GM18858 (cell line): ENCODE measurements around the gene SUGCT.
"Not testable (repeated sequence)": the region's sequence is repeated elsewhere in the genome, so short reads cannot be mapped to it uniquely, and the experiment has no call there.

Experiments used
- ATAC-seq: cut with Tn5 transposase; IDR thresholded peaks from one replicate; pipeline ENCODE4 v1.9.1; 2021; ENCODE audit not compliant: unreplicated experiment

SUGCT gene

DNA sequence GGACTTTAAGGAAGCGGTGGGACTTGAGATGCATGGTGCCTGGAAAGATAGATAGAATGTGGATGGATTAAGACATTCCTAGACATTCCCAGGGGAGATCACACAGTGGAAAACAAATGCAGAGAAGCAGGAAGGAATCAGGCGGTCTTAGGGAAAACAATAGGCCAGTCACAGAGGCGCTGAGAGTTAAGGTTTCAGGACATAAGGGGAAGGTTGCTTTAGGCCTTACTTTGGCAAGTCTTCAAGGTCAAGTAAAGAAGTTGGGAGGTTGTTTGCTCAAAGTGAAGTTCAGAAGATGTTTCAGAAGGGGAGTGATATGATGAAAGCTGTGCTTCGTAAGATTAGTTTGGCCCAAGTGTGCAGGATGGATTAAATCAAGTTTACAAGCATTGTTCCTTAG is 109.4 kb downstream of the SUGCT start:
- ATAC-seq = no peak

DNA sequence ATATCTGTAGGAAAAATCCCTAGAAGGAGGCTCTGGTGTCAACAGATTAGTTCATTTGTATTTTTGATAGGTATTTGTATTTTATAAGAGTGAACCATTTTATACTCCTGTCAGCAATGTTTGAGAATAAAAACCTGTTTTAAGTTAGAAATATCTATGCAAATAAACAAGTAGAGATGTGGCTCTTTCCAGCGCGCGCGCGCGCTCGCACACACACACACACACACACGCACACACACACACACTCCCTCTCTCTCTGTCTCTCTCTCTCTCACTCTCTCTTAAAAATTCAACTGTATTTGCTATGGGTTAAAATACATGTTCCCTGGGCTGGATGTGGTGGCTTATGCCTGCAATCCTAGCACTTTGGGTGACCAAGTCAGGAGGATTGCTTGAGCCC is 113.9 kb downstream of the SUGCT start:
- ATAC-seq = no peak

GRCh38 chr7:40253444-40253843 is 118.6 kb downstream of the SUGCT start:
- not testable (repeated sequence) for ATAC-seq

- ATAC-seq = no peak
These were observed 129.1 kb downstream of the SUGCT start for GRCh38 chr7:40263752-40264390.

DNA sequence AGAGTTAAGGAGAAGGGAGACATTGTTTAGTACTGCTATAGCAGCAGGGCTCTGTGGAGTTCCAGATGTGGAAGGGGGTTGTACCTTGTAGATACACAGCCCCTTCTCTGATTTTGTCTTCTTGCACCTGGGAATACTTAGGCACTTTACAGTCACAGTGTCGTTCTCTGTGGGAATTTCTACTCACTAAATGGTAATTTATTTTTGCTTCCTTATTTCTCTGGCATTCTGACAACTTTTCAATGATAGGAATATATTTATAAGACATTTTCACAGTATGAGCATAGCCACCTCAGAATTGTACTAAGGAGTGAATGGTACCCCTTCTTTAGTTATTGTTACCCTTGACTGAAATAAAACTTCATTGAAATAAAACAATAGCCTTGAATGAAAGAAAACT is 132.8 kb downstream of the SUGCT start:
- ATAC-seq = no peak

DNA sequence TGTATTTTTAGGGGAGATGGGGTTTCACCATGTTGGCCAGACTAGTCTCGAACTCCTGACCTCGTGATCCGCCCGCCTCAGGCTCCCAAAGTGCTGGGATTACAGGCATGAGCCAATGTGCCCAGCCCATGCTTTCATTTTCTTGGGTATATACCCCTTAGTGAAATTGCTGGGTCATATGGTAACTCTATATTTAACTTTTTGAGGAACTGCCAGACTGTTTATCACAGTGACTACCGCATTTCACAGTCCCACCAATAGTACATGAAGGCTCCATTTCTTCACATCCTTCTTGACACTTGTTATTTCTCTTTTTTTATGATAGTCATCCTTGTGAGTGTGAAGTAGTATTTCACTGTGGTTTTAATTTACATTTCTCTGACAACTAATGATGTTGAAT is 134.0 kb downstream of the SUGCT start:
- ATAC-seq = not testable (repeated sequence)

GRCh38 chr7:40276061-40276460 is 141.3 kb downstream of the SUGCT start:
- no peak for ATAC-seq

DNA sequence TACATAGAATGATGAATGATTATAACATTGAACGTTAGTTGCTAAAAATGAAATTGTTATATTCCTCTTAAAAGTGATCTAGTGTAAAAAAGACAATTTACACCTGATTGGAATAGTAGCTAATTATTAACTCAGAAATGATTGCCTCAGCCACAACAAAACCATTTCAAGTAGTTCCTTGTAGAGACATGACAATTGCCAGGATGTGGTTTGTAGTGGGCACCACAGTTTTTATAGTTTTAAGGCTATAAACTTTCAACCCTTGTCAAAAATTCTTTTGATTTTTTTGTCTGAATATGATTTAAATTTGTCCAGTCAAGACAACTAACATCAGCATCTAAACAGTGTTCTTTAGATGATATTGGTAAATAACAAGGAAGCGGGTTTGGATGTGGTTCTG is 145.2 kb downstream of the SUGCT start:
- no peak for ATAC-seq

GRCh38 chr7:40282858-40283257 is 148.1 kb downstream of the SUGCT start:
- no peak for ATAC-seq

DNA sequence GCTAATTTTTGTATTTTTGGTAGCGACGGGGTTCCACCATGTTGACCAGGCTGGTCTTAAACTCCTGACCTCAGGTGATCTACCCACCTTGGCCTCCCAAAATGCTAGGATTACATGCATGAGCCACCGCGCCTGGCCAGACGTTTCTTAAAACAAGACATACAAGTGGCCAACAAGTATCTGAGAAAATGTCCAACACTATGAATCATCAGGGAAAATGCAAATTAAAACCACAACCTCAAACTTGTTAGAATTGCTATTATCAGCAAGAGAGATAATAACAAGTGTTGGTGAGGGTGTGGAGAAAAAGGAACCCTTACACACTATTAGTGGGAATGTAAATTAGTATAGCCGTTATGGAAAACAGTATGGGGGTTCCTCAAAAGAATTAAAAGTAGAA is 148.6 kb downstream of the SUGCT start:
- no peak for ATAC-seq

DNA sequence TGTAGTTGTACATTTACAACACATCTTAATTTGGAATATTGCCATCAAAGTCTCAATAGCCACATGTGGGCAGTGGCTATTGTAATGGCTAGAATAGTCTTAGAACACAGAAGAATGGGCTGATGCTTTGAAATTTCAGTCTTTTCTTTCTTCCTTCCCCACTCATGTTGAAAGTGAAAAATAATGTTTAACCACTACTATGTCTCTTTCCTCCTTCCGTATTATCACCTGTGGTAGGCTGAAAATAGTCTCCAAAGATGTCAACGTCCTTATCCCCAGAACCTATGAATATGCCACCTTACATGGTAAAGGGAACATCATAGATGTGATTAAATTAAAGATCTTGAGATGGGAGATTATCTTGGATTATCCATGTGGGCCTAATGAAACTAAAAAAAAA is 154.0 kb downstream of the SUGCT start:
- ATAC-seq = peak; percentile 53

DNA sequence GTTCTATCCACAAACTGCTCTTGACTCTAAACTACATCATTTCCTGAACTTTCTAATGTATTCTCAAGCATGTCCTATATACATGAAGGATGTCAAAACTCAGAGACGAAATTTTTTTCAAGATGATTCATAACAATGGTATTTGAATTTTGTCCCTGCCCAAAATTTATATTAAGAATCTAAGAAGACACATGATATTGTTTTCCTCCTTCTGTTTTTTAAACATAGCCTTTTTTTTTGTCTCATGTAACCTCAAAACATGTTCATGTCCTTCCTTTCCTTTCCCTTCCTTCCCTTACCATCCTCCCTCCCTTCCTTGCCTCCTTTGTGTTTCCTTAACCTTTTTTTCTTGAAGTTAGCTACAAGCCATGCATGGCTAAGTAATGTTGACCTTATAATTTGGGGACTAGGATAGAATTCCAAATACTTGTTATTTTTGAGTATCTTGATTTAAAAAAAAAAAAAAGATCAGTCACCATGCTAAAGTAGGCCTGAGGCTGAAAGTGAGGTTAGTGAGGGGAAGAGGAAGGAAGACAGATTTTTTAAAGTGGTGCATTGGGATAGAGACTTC is 163.0 kb downstream of the SUGCT start:
- ATAC-seq = no peak

GRCh38 chr7:40298421-40298820 is 163.6 kb downstream of the SUGCT start:
- ATAC-seq = no peak

GRCh38 chr7:40299097-40299496 is 164.3 kb downstream of the SUGCT start:
- no peak for ATAC-seq

- no peak for ATAC-seq
These were observed 165.4 kb downstream of the SUGCT start for GRCh38 chr7:40300146-40300670.

DNA sequence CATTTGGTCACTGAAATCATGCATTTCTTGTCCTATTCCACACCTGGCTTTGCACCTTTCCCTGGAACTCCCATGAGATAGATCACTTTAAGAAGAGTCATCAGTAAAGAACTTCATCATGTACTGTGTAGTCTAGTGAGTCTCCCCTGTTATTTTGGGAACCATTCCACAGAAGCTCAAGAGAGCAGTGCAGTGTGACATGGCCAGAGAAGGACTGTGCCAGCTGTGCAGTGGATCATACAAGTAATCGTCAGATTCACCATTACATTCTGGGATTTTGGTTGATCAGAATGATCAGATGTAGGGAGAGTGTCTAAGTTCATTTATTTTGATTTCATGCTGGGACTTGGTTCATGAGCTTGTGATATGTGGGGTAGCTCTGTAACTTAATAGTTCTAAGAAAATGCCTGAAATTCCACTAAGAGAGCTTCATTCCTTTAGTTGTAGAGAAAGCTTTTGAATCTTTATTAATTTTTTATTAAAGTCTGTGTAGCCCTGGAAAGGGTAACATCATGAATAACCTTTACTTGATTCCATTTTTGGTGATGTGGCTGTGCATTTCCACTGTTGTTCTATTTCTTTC is 166.8 kb downstream of the SUGCT start:
- no peak for ATAC-seq

GRCh38 chr7:40303996-40304395 is 169.2 kb downstream of the SUGCT start:
- ATAC-seq = no peak

- ATAC-seq = no peak
These were observed 170.4 kb downstream of the SUGCT start for GRCh38 chr7:40305229-40305628.

DNA sequence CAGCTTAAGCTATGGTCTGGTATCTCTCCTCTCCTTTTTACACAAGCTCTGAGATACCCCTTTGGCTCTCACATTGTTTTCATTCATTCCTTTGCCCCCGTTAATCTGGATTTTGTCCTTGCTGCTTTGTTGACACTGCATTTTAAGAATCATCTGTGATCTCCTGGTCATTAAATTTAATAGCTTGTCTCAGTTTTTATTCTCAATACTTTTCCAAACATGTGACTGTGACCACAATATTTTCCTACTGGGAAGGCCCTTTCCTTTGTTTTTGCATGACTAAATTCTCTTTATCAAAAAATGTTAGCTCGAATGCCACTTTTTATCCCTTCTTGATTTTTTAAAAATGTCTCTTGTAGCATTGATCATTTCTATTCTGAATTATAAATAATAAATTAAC is 171.2 kb downstream of the SUGCT start:
- no peak for ATAC-seq

GRCh38 chr7:40306596-40306995 is 171.8 kb downstream of the SUGCT start:
- ATAC-seq = no peak

DNA sequence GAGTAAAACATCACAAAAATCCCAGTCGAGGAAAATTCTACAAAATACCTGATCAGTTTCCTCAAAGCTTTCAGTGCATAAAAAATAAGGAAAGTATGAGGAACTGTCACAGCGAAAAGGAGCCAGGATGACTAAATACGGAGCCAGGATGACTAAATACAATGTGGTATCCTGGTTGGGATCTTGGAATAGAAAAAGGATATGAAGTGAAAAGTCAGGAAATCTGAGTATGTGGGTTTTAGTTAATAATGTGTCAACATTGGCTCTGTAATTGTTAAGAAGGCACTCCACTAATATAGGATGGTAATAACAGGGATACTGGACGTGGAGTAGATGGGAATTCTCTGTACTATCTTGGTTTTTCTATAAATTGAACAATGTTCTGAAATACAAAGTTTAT is 175.5 kb downstream of the SUGCT start:
- no peak for ATAC-seq

DNA sequence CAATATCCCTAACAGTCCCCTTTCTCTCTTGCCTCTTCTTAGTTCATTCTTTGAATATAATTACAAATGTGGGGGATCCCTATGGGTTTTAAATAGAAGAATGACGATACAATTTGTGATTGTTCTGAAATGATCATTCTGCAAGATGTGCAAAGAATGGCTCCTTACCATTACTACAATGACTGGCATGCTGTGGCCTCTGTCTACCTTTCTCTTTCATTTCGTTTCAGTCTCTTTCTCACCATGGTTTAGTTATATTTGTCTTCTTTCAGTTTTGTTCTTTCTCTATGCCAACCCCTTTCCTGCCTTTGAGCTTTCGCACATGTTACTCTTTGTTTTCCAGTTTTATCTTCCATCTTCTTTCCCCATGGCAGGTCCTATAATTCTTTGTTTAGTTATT is 176.5 kb downstream of the SUGCT start:
- ATAC-seq = peak; percentile 100

- no peak for ATAC-seq
These were observed 180.5 kb downstream of the SUGCT start for GRCh38 chr7:40315277-40315676.
